ENCODE measurements around the gene GAR1. TPM values are rescaled to one million over a fixed set of nuclear protein-coding genes. Genes with fewer than 3 reads are reported as not detected.

GAR1 gene
- total and polyA plus RNA-seq, 9 donors, result 4.3 to 27.9 (median 15.7) TPM

DNA sequence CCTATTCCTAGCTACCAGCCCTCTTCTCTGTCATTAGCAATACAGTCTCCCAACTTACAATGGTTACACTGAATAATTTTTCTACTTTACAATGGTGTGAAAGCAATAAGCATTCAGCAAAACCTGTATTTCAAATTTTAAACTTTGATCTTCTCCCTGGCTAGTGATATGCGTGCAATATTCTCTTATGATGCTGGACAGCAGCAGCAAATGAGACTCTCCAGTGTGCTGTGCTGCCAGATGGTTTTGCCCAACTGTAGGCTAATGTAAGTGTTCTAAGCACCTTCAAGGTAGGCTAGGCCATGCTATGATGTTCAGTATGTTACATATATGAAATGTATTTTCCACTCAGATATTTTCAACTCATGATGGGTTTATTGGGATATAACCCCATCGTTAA, 5.9 kb upstream of the GAR1 start:
- intact Hi-C loops (cut with DNase I), result loop anchor here in 2 of 4 donors (5.0 to 10.0 kb wide), 3 partner anchors 75 to 377 kb away; partner anchors contain the start of genes CASP6 (in 2 of the 2), PLA2G12A (in 1 of the 2) and SEC24B (in 1 of the 2)
- 87 to 90% (median 87%) methylated on average over 2 of the region's 2 CpGs for WGBS, 3 donors
- Histone ChIP-seq H3K27ac (no peak overlapping the region), H3K4me3 (no peak overlapping the region), H3K4me1 (ENCODE audit: insufficient read depth) (no peaks in the 10 kb centered on the region), H3K27me3 (no peaks in the 10 kb centered on the region), H3K9me3 (no peaks in the 10 kb centered on the region), H3K36me3 (no peaks in the 10 kb centered on the region)
- DNase-seq, result no peak
- TF ChIP-seq EP300 (IDR thresholded peaks at IDR 0.05), result no peak
- no peak for TF ChIP-seq POLR2A (IDR thresholded peaks at IDR 0.05)
- TF ChIP-seq, protein P1, sequence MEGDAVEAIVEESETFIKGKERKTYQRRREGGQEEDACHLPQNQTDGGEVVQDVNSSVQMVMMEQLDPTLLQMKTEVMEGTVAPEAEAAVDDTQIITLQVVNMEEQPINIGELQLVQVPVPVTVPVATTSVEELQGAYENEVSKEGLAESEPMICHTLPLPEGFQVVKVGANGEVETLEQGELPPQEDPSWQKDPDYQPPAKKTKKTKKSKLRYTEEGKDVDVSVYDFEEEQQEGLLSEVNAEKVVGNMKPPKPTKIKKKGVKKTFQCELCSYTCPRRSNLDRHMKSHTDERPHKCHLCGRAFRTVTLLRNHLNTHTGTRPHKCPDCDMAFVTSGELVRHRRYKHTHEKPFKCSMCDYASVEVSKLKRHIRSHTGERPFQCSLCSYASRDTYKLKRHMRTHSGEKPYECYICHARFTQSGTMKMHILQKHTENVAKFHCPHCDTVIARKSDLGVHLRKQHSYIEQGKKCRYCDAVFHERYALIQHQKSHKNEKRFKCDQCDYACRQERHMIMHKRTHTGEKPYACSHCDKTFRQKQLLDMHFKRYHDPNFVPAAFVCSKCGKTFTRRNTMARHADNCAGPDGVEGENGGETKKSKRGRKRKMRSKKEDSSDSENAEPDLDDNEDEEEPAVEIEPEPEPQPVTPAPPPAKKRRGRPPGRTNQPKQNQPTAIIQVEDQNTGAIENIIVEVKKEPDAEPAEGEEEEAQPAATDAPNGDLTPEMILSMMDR (IDR thresholded peaks at IDR 0.05), result no peak

DNA sequence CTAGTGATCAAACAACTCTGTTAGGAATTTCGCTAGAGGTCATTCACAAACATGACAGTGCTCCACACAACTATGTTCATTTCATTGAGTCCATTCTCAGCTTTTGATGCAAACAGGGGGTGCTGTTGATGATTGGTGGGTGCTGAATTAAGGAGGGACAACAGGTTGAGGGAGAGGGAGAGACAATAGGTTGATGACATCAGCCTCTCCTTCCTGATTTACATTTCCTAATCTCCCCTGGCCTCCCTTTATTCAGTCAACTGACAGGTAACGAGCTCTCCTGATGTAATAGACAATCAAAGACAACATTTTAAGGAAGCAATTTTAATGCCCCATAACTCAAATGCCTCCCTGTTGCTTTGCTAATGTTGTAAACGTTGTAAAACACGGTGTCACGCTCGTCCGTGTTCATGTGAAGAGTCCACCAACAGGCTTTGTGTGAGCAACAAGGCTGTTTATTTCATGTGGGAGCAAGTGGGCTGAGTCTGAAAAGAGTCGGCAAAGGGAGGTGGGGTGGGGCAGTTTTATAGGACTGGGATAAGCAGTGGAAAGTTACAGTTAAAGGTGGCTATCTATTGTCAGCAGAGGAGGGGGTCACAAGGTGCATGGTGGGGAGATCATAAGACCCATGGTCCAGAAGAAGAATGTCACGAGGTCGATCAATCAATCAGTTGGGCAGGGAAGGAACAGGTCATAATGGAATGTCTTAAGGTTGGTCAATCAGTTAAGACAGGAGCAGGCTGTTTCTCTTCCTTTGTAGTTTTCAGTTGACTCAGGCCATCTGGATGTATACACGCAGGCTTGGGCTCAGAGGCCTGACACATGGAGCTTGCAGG, 4.8 kb upstream of the GAR1 start:
- Histone ChIP-seq H3K4me1 (ENCODE audit: insufficient read depth) (no peaks in the 10 kb centered on the region), H3K36me3 (no peaks in the 10 kb centered on the region), H3K27me3 (no peaks in the 10 kb centered on the region), H3K4me3 (no peak overlapping the region), H3K9me3 (no peaks in the 10 kb centered on the region), H3K27ac (no peak overlapping the region)
- DNase-seq, result no peak
- intact Hi-C loops (cut with DNase I), result loop anchor here in 2 of 4 donors (5.0 to 10.0 kb wide), 3 partner anchors 76 to 378 kb away; partner anchors contain the start of genes CASP6 (in 2 of the 2), PLA2G12A (in 1 of the 2) and SEC24B (in 1 of the 2)
- 58 to 63% (median 62%) methylated on average over 11 of the region's 11 CpGs for WGBS, 3 donors
- TF ChIP-seq EP300 (IDR thresholded peaks at IDR 0.05) (no peak), POLR2A (IDR thresholded peaks at IDR 0.05) (no peak)

DNA sequence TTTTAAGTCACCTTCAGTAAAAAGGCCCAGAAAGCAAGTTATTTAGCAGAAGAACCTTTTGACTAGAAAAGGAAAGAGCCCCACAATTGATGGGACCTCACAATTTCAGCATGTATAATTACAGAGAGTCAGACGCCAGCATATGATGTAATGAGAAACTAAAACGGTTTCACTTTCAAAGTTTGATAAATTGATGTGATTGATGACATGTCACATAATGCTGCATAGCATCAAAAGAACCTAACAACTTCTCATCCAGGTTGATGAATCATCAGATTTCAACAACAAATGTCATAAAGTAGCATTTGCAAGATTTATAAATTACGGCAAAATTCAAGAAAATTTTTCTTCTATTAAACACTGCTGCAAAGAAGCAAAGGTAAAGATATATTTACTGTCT, 3.9 kb upstream of the GAR1 start:
- H3K4me3 ChIP-seq, result no peak overlapping the region
- no peak for DNase-seq
- H3K27me3 ChIP-seq, result no peaks in the 10 kb centered on the region
- TF ChIP-seq, protein P1 (IDR thresholded peaks at IDR 0.05), result no peak
- no peak for TF ChIP-seq EP300 (IDR thresholded peaks at IDR 0.05)
- TF ChIP-seq POLR2A (IDR thresholded peaks at IDR 0.05), result no peak
- peaks cover 2% of the 10 kb centered on the region for H3K4me1 ChIP-seq (ENCODE audit: insufficient read depth)
- H3K36me3 ChIP-seq, result no peaks in the 10 kb centered on the region
- 61 to 63% (median 62%) methylated on average over 3 of the region's 3 CpGs for WGBS, 3 donors
- no peak overlapping the region for H3K27ac ChIP-seq
- intact Hi-C loops (cut with DNase I), result loop anchor here in 2 of 4 donors (5.0 to 10.0 kb wide), 3 partner anchors 77 to 379 kb away; partner anchors contain the start of genes CASP6 (in 2 of the 2), PLA2G12A (in 1 of the 2) and SEC24B (in 1 of the 2)
- H3K9me3 ChIP-seq, result no peaks in the 10 kb centered on the region

DNA sequence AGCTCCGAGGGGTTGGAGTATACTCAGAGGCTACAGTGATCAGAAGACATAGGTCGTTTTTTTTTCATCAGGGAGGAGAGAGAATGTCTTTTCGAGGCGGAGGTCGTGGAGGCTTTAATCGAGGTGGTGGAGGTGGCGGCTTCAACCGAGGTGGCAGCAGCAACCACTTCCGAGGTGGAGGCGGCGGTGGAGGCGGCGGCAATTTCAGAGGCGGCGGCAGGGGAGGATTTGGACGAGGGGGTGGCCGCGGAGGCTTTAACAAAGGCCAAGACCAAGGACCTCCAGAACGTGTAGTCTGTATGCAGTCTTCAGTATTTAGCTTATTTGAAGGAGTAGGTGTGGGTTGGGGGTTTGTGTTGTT, 500 bp downstream of the GAR1 start:
- TF ChIP-seq, protein P1 (IDR thresholded peaks at IDR 0.05), result no peak
- TF ChIP-seq EP300 (IDR thresholded peaks at IDR 0.05), result no peak
- TF ChIP-seq POLR2A (IDR thresholded peaks at IDR 0.05), result no peak
- DNase-seq, result peak in 2 of 5 donors; percentile 29 to 41
- no peaks in the 10 kb centered on the region for H3K36me3 ChIP-seq
- intact Hi-C loops (cut with DNase I), result loop anchor here in 2 of 4 donors (5.0 to 10.0 kb wide), 3 partner anchors 81 to 384 kb away; partner anchors contain the start of genes CASP6 (in 2 of the 2), PLA2G12A (in 1 of the 2) and SEC24B (in 1 of the 2)
- H3K27me3 ChIP-seq, result no peaks in the 10 kb centered on the region
- H3K27ac ChIP-seq, result peak overlapping the region; percentile 23 to 72
- WGBS, 3 donors, result 0 to 1% (median 0%) methylated on average over 19 of the region's 19 CpGs
- H3K4me1 ChIP-seq (ENCODE audit: insufficient read depth), result peaks cover 4% of the 10 kb centered on the region
- H3K9me3 ChIP-seq, result no peaks in the 10 kb centered on the region
- H3K4me3 ChIP-seq, result peak overlapping the region; percentile 85
